CD4-positive, CD25-positive, alpha-beta regulatory T cell (primary cell): Measurements from ENCODE around the gene MACROD2. TPM values are rescaled to one million over a fixed set of nuclear protein-coding genes. Genes with fewer than 3 reads are reported as not detected.

ENCODE experiments used
- ATAC-seq, 2 donors: fragments of 150-1000 bp; cut with Tn5 transposase; one replicate each; pipeline ENCODE4 v1.10.0; 2021; ENCODE audit warnings: low read depth in 2 of 2, moderate number of reproducible peaks in 2 of 2, moderate library complexity in 1 of 2
- DNase-seq, 3 donors: peaks; one replicate each; pipeline versions ENCODE4 v3.0.0 to v3.0.0-alpha.2; 2012 to 2022; ENCODE audit warnings: mixed read lengths in 1 of 3
- H3K27ac ChIP-seq: one replicate; pipeline ENCODE4 v1.7.0; 2013; ENCODE audit warnings: mild to moderate bottlenecking, low read length; ENCODE audit not compliant: insufficient read depth, poor library complexity, severe bottlenecking
- H3K27me3 ChIP-seq: one replicate; pipeline ENCODE4 v1.7.0; 2013; ENCODE audit warnings: low read length; ENCODE audit not compliant: control insufficient read depth, insufficient read depth
- H3K36me3 ChIP-seq: one replicate; pipeline ENCODE4 v1.7.0; 2013; ENCODE audit warnings: mild to moderate bottlenecking, low read length, moderate library complexity; ENCODE audit not compliant: control insufficient read depth, insufficient read depth
- H3K4me1 ChIP-seq: 2 replicates; pipeline ENCODE4 v1.7.0; 2013; ENCODE audit warnings: mild to moderate bottlenecking, low read length; ENCODE audit not compliant: insufficient read depth, control insufficient read depth, poor library complexity, severe bottlenecking
- H3K4me3 ChIP-seq: one replicate; pipeline ENCODE4 v1.7.0; 2013; ENCODE audit warnings: low read depth, mild to moderate bottlenecking, low read length, moderate library complexity
- H3K9me3 ChIP-seq, 2 experiments: 1 replicate in 1 of 2; 2 replicates in 1 of 2; pipeline ENCODE4 v1.7.0; 2013; ENCODE audit warnings: low read length in 2 of 2, mild to moderate bottlenecking in 1 of 2, moderate library complexity in 1 of 2; ENCODE audit not compliant: control insufficient read depth in 2 of 2
- H3K27ac Mint-ChIP-seq, 3 donors: one replicate each; pipeline ENCODE4 v1.8.0; 2020 to 2022; ENCODE audit warnings: mild to moderate bottlenecking in 3 of 3, mixed read lengths in 3 of 3, moderate library complexity in 2 of 3
- H3K27me3 Mint-ChIP-seq: one replicate; pipeline ENCODE4 v1.8.0; 2022; ENCODE audit warnings: mild to moderate bottlenecking, mixed read lengths
- H3K36me3 Mint-ChIP-seq: one replicate; pipeline ENCODE4 v1.8.0; 2020; ENCODE audit warnings: mixed read lengths
- H3K4me1 Mint-ChIP-seq, 4 donors: one replicate each; pipeline ENCODE4 v1.8.0; 2020 to 2022; ENCODE audit warnings: mixed read lengths in 4 of 4, mild to moderate bottlenecking in 1 of 4
- H3K4me3 Mint-ChIP-seq, 4 donors: one replicate each; pipeline ENCODE4 v1.8.0; 2020 to 2022; ENCODE audit warnings: mild to moderate bottlenecking in 4 of 4, mixed read lengths in 4 of 4, moderate library complexity in 3 of 4
- H3K9me3 Mint-ChIP-seq, 7 donors: one replicate each; pipeline ENCODE4 v1.8.0; 2020 to 2022; ENCODE audit warnings: mixed read lengths in 7 of 7, mild to moderate bottlenecking in 3 of 7, moderate library complexity in 2 of 7
- polyA plus RNA-seq, 4 donors: library from polyadenylated mRNA; unstranded; fragments of 300-500 nt; fragmentation: Illumina TruSeq; gene quantifications; one replicate each; pipeline ENCODE4 v1.2.3, GENCODE V29; 2021
- total RNA-seq: library from RNA; stranded (reverse); gene quantifications from one replicate; pipeline ENCODE4 v1.2.3, GENCODE V29; 2022

MACROD2 gene
- total and polyA plus RNA-seq, 5 donors from 2014 or later: 1.4 TPM; not detected in 4

GRCh38 chr20:14142964-14143627, 147.8 kb downstream of the MACROD2 start:
- Histone ChIP-seq H3K4me3 (no peak overlapping the region), H3K9me3 (no peaks in the 10 kb centered on the region), H3K27ac (no peak overlapping the region), H3K4me1 (no peaks in the 10 kb centered on the region), H3K27me3 (no peaks in the 10 kb centered on the region), H3K36me3 (no peaks in the 10 kb centered on the region)
- no peak overlapping the region for H3K27ac Mint-ChIP-seq
- no peaks in the 10 kb centered on the region for H3K27me3 Mint-ChIP-seq
- ATAC-seq (no peak), DNase-seq (no peak)
- no peak overlapping the region for H3K4me3 Mint-ChIP-seq
- H3K36me3 Mint-ChIP-seq: no peaks in the 10 kb centered on the region
- peaks cover 0 to 3% (median 2%) of the 10 kb centered on the region in 7 donors for H3K9me3 Mint-ChIP-seq
- no peaks in the 10 kb centered on the region for H3K4me1 Mint-ChIP-seq

GRCh38 chr20:14148042-14148441, 152.7 kb downstream of the MACROD2 start:
- Mint-ChIP-seq H3K36me3 (no peaks in the 10 kb centered on the region), H3K4me3 (no peak overlapping the region), H3K27me3 (no peaks in the 10 kb centered on the region), H3K27ac (no peak overlapping the region), H3K4me1 (no peaks in the 10 kb centered on the region), H3K9me3 (peaks cover 0 to 12% (median 5%) of the 10 kb centered on the region in 7 donors)
- no peaks in the 10 kb centered on the region for H3K4me1 ChIP-seq
- H3K36me3 ChIP-seq: no peaks in the 10 kb centered on the region
- no peak for ATAC-seq
- H3K4me3 ChIP-seq: no peak overlapping the region
- H3K27me3 ChIP-seq: no peaks in the 10 kb centered on the region
- H3K9me3 ChIP-seq: no peaks in the 10 kb centered on the region
- DNase-seq: no peak
- H3K27ac ChIP-seq: no peak overlapping the region

- no peak overlapping the region for H3K27ac Mint-ChIP-seq
- no peaks in the 10 kb centered on the region for H3K4me1 Mint-ChIP-seq
- no peak for DNase-seq
- peaks cover 0 to 19% (median 6%) of the 10 kb centered on the region in 7 donors for H3K9me3 Mint-ChIP-seq
- Histone ChIP-seq H3K36me3 (no peaks in the 10 kb centered on the region), H3K27me3 (no peaks in the 10 kb centered on the region), H3K4me1 (no peaks in the 10 kb centered on the region), H3K27ac (no peak overlapping the region), H3K4me3 (no peak overlapping the region), H3K9me3 (no peaks in the 10 kb centered on the region)
- ATAC-seq: no peak
- H3K36me3 Mint-ChIP-seq: no peaks in the 10 kb centered on the region
- H3K27me3 Mint-ChIP-seq: no peaks in the 10 kb centered on the region
- H3K4me3 Mint-ChIP-seq: no peak overlapping the region
Observed at GRCh38 chr20:14155361-14155760, 160.0 kb downstream of the MACROD2 start.

DNA sequence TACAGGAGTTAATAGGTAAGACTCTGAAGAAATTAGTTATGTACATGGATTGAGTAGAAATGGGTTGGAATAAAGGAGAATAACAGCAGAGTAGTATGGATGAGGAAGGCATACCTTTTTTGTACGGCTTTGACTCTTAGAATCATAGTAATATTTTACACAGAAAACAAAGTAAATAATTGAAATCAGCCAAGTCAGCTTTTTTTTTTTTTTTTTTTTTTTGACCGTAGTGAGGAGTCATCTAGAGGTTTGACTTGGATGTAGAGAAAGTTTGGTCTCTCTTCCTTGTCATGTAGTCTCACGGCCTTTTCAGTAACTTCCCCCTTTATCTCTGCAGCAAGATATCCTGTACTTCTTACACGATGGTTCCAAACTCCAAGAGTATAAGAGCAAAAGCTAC, 183.2 kb downstream of the MACROD2 start:
- Histone ChIP-seq H3K36me3 (no peaks in the 10 kb centered on the region), H3K27ac (no peak overlapping the region), H3K9me3 (peaks cover 0 to 2% of the 10 kb centered on the region in 2 experiments), H3K27me3 (no peaks in the 10 kb centered on the region), H3K4me1 (no peaks in the 10 kb centered on the region), H3K4me3 (no peak overlapping the region)
- Mint-ChIP-seq H3K27ac (no peak overlapping the region), H3K36me3 (no peaks in the 10 kb centered on the region), H3K4me3 (no peak overlapping the region), H3K4me1 (no peaks in the 10 kb centered on the region), H3K27me3 (no peaks in the 10 kb centered on the region), H3K9me3 (peaks cover 5 to 34% (median 13%) of the 10 kb centered on the region in 7 donors)
- no peak for ATAC-seq
- DNase-seq: no peak

- Histone ChIP-seq H3K36me3 (no peaks in the 10 kb centered on the region), H3K9me3 (peaks cover 0 to 2% of the 10 kb centered on the region in 2 experiments), H3K27ac (no peak overlapping the region), H3K27me3 (no peaks in the 10 kb centered on the region), H3K4me1 (no peaks in the 10 kb centered on the region), H3K4me3 (no peak overlapping the region)
- Mint-ChIP-seq H3K27me3 (no peaks in the 10 kb centered on the region), H3K4me1 (no peaks in the 10 kb centered on the region), H3K4me3 (no peak overlapping the region), H3K9me3 (peaks cover 5 to 30% (median 13%) of the 10 kb centered on the region in 7 donors), H3K36me3 (no peaks in the 10 kb centered on the region), H3K27ac (no peak overlapping the region)
- DNase-seq: no peak
- ATAC-seq: no peak
Observed at GRCh38 chr20:14178952-14179351, 183.6 kb downstream of the MACROD2 start.

DNA sequence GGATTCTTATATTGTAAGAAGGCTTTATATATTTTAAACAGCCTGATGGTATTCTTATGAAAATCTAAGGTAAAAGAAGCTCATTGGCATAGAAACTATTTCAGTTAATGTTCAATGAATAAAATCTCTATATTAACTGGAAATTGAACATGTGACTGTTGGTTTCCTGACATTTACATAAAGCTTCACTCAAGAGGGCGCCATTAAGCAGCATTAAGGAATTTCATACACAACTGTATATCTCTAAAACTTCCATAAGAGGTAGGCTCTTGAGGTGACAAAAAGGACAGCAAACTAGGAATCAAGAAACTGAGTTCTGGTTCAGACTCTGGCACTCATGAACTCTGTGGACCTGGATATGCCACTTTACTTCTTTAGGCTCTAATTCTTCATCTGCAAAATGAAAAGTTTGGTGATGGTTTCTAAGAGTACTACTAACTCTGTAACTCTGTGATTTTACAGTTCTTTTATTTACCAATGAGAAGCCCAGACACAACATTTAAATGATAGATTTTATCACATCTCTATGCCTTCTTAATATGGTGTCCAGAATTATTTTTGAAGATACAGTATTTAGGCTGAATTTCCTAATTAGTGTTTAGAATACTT, 194.6 kb downstream of the MACROD2 start:
- H3K27me3 Mint-ChIP-seq: no peaks in the 10 kb centered on the region
- H3K9me3 Mint-ChIP-seq: peaks cover 0 to 22% (median 4%) of the 10 kb centered on the region in 7 donors

GRCh38 chr20:14191559-14191958, 196.2 kb downstream of the MACROD2 start:
- peaks cover 0 to 21% (median 4%) of the 10 kb centered on the region in 7 donors for H3K9me3 Mint-ChIP-seq
- Histone ChIP-seq H3K36me3 (no peaks in the 10 kb centered on the region), H3K4me3 (no peak overlapping the region), H3K9me3 (peaks cover 0 to 3% of the 10 kb centered on the region in 2 experiments), H3K27ac (no peak overlapping the region), H3K4me1 (no peaks in the 10 kb centered on the region), H3K27me3 (no peaks in the 10 kb centered on the region)
- DNase-seq: no peak
- no peaks in the 10 kb centered on the region for H3K4me1 Mint-ChIP-seq
- no peak overlapping the region for H3K27ac Mint-ChIP-seq
- no peak overlapping the region for H3K4me3 Mint-ChIP-seq
- no peaks in the 10 kb centered on the region for H3K36me3 Mint-ChIP-seq
- ATAC-seq: no peak
- no peaks in the 10 kb centered on the region for H3K27me3 Mint-ChIP-seq

More for the DNA sequence above, 194.6 kb downstream of the MACROD2 start:
- Mint-ChIP-seq H3K4me1 (no peaks in the 10 kb centered on the region), H3K4me3 (no peak overlapping the region), H3K36me3 (no peaks in the 10 kb centered on the region), H3K27ac (no peak overlapping the region)
- Histone ChIP-seq H3K9me3 (peaks cover 0 to 3% of the 10 kb centered on the region in 2 experiments), H3K4me3 (no peak overlapping the region), H3K36me3 (no peaks in the 10 kb centered on the region), H3K27ac (no peak overlapping the region), H3K27me3 (no peaks in the 10 kb centered on the region), H3K4me1 (no peaks in the 10 kb centered on the region)
- DNase-seq (no peak), ATAC-seq (no peak)

DNA sequence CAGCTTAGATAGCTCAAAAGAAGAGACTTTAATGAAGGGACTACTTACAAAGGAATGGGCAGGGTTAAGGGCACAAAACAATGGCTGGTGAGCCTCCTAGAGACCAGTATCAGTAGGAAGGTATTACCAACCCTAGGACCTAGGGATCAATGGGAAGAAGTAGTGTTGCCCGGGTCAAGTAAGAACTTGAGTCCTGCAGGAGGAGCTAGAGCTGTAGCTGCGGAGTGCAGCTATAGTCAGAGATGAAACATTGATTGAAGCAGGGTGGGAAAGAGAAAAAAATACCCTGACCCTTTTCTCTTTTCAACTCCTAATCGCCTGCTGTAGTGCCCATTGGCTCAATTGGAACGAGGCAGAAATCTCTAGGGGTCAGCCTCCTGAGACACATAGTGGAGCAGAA, 198.1 kb downstream of the MACROD2 start:
- Histone ChIP-seq H3K4me3 (no peak overlapping the region), H3K36me3 (no peaks in the 10 kb centered on the region), H3K27ac (no peak overlapping the region), H3K27me3 (no peaks in the 10 kb centered on the region), H3K9me3 (peaks cover 0 to 3% of the 10 kb centered on the region in 2 experiments), H3K4me1 (no peaks in the 10 kb centered on the region)
- Mint-ChIP-seq H3K9me3 (peaks cover 0 to 27% (median 4%) of the 10 kb centered on the region in 7 donors), H3K4me3 (no peak overlapping the region), H3K4me1 (no peaks in the 10 kb centered on the region), H3K36me3 (no peaks in the 10 kb centered on the region), H3K27ac (no peak overlapping the region), H3K27me3 (no peaks in the 10 kb centered on the region)
- DNase-seq (no peak), ATAC-seq (no peak)
